GM03348 (cell line): ENCODE results near the gene RAPGEF6.
"Not testable (repeated sequence)": the region's sequence is repeated elsewhere in the genome, so short reads cannot be mapped to it uniquely, and the experiment has no call there.

ENCODE experiments used
- DNase-seq: peaks from one replicate; pipeline ENCODE4 v3.0.0; 2012; ENCODE audit warnings: low spot score

The RAPGEF6 gene

GRCh38 chr5:131641494-131641893 is 6.5 kb upstream of the RAPGEF6 start:
- no peak for DNase-seq

- DNase-seq: no peak
Observed at GRCh38 chr5:131640043-131640856, 5.2 kb upstream of the RAPGEF6 start.

GRCh38 chr5:131639148-131639547 is 4.1 kb upstream of the RAPGEF6 start:
- no peak for DNase-seq

GRCh38 chr5:131637694-131638093 is 2.7 kb upstream of the RAPGEF6 start:
- DNase-seq: no peak

GRCh38 chr5:131635684-131636572 is 899 bp upstream of the RAPGEF6 start:
- DNase-seq: no peak

GRCh38 chr5:131634666-131634995 is 398 bp downstream of the RAPGEF6 start:
- DNase-seq: peak; percentile 51

GRCh38 chr5:131634238-131634637 is 791 bp downstream of the RAPGEF6 start:
- DNase-seq: no peak

GRCh38 chr5:131633830-131634229 is 1.2 kb downstream of the RAPGEF6 start:
- DNase-seq: no peak

GRCh38 chr5:131630963-131631350 is 4.1 kb downstream of the RAPGEF6 start:
- no peak for DNase-seq

GRCh38 chr5:131630208-131630962 is 4.6 kb downstream of the RAPGEF6 start:
- no peak for DNase-seq

GRCh38 chr5:131628990-131629389 is 6.0 kb downstream of the RAPGEF6 start:
- no peak for DNase-seq

GRCh38 chr5:131627207-131627865 is 7.7 kb downstream of the RAPGEF6 start:
- no peak for DNase-seq

GRCh38 chr5:131622633-131623032 is 12.4 kb downstream of the RAPGEF6 start:
- peak; percentile 42 for DNase-seq

- DNase-seq: not testable (repeated sequence)
Observed at GRCh38 chr5:131621164-131621563, 13.9 kb downstream of the RAPGEF6 start.

GRCh38 chr5:131619102-131619501 is 15.9 kb downstream of the RAPGEF6 start:
- DNase-seq: no peak

GRCh38 chr5:131617140-131617822 is 17.7 kb downstream of the RAPGEF6 start:
- no peak for DNase-seq

- DNase-seq: no peak
Observed at GRCh38 chr5:131615957-131616356, 19.1 kb downstream of the RAPGEF6 start.

GRCh38 chr5:131613423-131613822 is 21.6 kb downstream of the RAPGEF6 start:
- DNase-seq: no peak

- DNase-seq: no peak
Observed at GRCh38 chr5:131611064-131611381, 24.0 kb downstream of the RAPGEF6 start.

- peak; percentile 52 for DNase-seq
Observed at GRCh38 chr5:131610198-131611063, 24.6 kb downstream of the RAPGEF6 start.

GRCh38 chr5:131609774-131610173 is 25.3 kb downstream of the RAPGEF6 start:
- DNase-seq: no peak
